SK-N-SH treated with all-trans-retinoic acid at 6 μM for 48 hours (cell line): ENCODE measurements around the gene ING1.

ENCODE experiments used
- ATAC-seq: fragments of 200-7000 bp; cut with Tn5 transposase; 3 replicates; pipeline ENCODE4 v1.9.1; 2020; ENCODE audit warnings: mild to moderate bottlenecking, moderate library complexity
- ARNTL ChIP-seq: fragments of 450-650 bp; formaldehyde crosslinking; IDR thresholded peaks from 2 replicates; pipeline ENCODE4 v1.5.0; 2020; ENCODE audit warnings: low read depth, mild to moderate bottlenecking, moderate library complexity, borderline replicate concordance
- BACH2 ChIP-seq: fragments of 250-450 bp; sonication (Bioruptor Pico); IDR thresholded peaks from 2 replicates; pipeline ENCODE4 v1.9.0; 2021; ENCODE audit warnings: mild to moderate bottlenecking, borderline replicate concordance
- CSDC2 ChIP-seq: fragments of 250-450 bp; sonication (Bioruptor Pico); IDR thresholded peaks from 2 replicates; pipeline ENCODE4 v1.5.0; 2020; ENCODE audit warnings: mild to moderate bottlenecking, moderate library complexity
- ESRRG ChIP-seq: fragments of 250-450 bp; sonication (Bioruptor Pico); IDR thresholded peaks from 2 replicates; pipeline ENCODE4 v1.6.1; 2021; ENCODE audit warnings: mild to moderate bottlenecking
- ISL1 ChIP-seq: fragments of 250-450 bp; sonication (Bioruptor Pico); IDR thresholded peaks from 2 replicates; pipeline ENCODE4 v2.1.2; 2022; ENCODE audit warnings: mild to moderate bottlenecking, moderate library complexity
- OSR1 ChIP-seq: fragments of 250-450 bp; sonication (Bioruptor Pico); IDR thresholded peaks from 2 replicates; pipeline ENCODE4 v1.8.0; 2022; ENCODE audit warnings: moderate library complexity, mild to moderate bottlenecking, inconsistent platforms
- PPARA ChIP-seq: fragments of 250-450 bp; sonication (Bioruptor Pico); IDR thresholded peaks from 2 replicates; pipeline ENCODE4 v1.5.0; 2020; ENCODE audit warnings: mild to moderate bottlenecking, borderline replicate concordance
- RARB ChIP-seq: fragments of 250-450 bp; sonication (Bioruptor Pico); IDR thresholded peaks from 2 replicates; pipeline ENCODE4 v1.8.0; 2021; ENCODE audit warnings: mild to moderate bottlenecking, moderate library complexity
- SNAI2 ChIP-seq: fragments of 250-450 bp; sonication (Bioruptor Pico); IDR thresholded peaks from 2 replicates; pipeline ENCODE4 v1.5.0; 2020; ENCODE audit warnings: mild to moderate bottlenecking, moderate library complexity
- TCF4 ChIP-seq: fragments of 250-450 bp; sonication (Bioruptor Pico); IDR thresholded peaks from 2 replicates; pipeline ENCODE4 v1.8.0; 2021; ENCODE audit warnings: mild to moderate bottlenecking, moderate library complexity, borderline replicate concordance
- TOX ChIP-seq: fragments of 250-450 bp; sonication (Bioruptor Pico); IDR thresholded peaks from 2 replicates; pipeline ENCODE4 v1.8.0; 2021; ENCODE audit warnings: mild to moderate bottlenecking, moderate library complexity, borderline replicate concordance
- ZC3H10 ChIP-seq: fragments of 250-450 bp; sonication (Bioruptor Pico); IDR thresholded peaks from 2 replicates; pipeline ENCODE4 v1.5.1; 2021; ENCODE audit warnings: mild to moderate bottlenecking, moderate library complexity
- ZFP3 ChIP-seq: fragments of 250-450 bp; sonication (Bioruptor Pico); IDR thresholded peaks from 2 replicates; pipeline ENCODE4 v1.5.0; 2020; ENCODE audit warnings: mild to moderate bottlenecking, moderate library complexity
- ZFP30 ChIP-seq: fragments of 450-650 bp; formaldehyde crosslinking; IDR thresholded peaks from 2 replicates; pipeline ENCODE4 v1.5.0; 2022; ENCODE audit warnings: mild to moderate bottlenecking, moderate library complexity
- ZNF565 ChIP-seq: fragments of 450-650 bp; formaldehyde crosslinking; conservative IDR thresholded peaks from 2 replicates; pipeline ENCODE4 v1.5.0; 2020; ENCODE audit warnings: low read depth, mild to moderate bottlenecking, moderate library complexity
- ZNF70 ChIP-seq: fragments of 450-650 bp; formaldehyde crosslinking; IDR thresholded peaks from 2 replicates; pipeline ENCODE4 v1.5.0; 2020; ENCODE audit warnings: mild to moderate bottlenecking, moderate library complexity
- ZNF8 ChIP-seq: fragments of 450-650 bp; formaldehyde crosslinking; IDR thresholded peaks from 2 replicates; pipeline ENCODE4 v1.5.0; 2020; ENCODE audit warnings: mild to moderate bottlenecking, moderate library complexity
- TF ChIP-seq, protein P1 (sequence below): fragments of 250-450 bp; sonication (Bioruptor Pico); IDR thresholded peaks from 2 replicates; pipeline ENCODE4 v1.5.1; 2020; ENCODE audit warnings: low read depth, mild to moderate bottlenecking, moderate library complexity
- TF ChIP-seq, protein P2 (sequence below): fragments of 250-450 bp; sonication (Bioruptor Pico); IDR thresholded peaks from 2 replicates; pipeline ENCODE4 v1.5.1; 2021; ENCODE audit warnings: mild to moderate bottlenecking, moderate library complexity
- TF ChIP-seq, protein P3 (sequence below): fragments of 250-450 bp; sonication (Bioruptor Pico); IDR thresholded peaks from 2 replicates; pipeline ENCODE4 v1.8.0; 2021; ENCODE audit warnings: low read depth, mild to moderate bottlenecking, moderate library complexity, borderline replicate concordance
- TF ChIP-seq, protein P4 (sequence below): fragments of 250-450 bp; sonication (Bioruptor Pico); IDR thresholded peaks from 2 replicates; pipeline ENCODE4 v1.8.0; 2020; ENCODE audit warnings: mild to moderate bottlenecking, moderate library complexity, borderline replicate concordance
- TF ChIP-seq, protein P5 (sequence below): fragments of 250-450 bp; sonication (Bioruptor Pico); IDR thresholded peaks from 2 replicates; pipeline ENCODE4 v1.5.0; 2020; ENCODE audit warnings: mild to moderate bottlenecking, moderate library complexity

The ING1 gene

DNA sequence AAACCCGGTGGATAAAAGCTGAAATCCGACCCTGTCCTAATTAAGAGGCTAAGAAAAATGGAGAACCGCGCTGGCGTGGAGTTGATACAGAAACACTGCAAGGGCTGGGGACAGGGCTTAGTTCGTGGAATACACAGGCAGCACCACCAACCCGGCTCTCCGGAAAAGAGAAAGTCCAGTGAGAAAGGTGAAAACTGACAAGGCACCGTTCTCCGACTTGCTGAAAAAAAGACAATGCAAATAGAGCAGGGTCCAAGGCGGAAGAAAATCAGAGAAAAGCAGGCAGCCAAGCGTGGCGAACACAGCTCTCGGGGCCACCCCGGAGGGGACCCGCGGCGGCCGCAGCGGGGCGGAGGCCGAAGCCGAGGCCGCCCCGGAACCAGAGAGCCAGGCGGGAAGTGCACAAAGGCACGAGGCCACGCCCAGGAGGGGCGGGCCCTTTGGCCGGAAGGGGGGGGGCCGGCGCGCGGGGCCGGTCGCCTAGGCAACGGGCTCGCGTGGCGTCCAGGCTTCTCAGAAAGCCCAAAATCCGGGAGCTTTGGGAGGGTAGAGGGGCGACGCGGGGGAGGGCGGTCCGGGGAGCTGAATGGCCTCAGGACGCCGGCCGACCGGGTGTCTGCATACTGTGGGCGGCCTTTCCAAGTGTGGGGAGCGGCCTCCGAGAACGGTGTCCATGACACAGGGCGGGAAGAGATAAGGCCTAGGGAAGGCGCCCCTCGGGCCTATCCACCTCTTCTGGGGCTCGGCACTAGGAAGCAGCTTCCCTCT lies 1.2 kb upstream of the ING1 start:
- TF ChIP-seq, protein P1, sequence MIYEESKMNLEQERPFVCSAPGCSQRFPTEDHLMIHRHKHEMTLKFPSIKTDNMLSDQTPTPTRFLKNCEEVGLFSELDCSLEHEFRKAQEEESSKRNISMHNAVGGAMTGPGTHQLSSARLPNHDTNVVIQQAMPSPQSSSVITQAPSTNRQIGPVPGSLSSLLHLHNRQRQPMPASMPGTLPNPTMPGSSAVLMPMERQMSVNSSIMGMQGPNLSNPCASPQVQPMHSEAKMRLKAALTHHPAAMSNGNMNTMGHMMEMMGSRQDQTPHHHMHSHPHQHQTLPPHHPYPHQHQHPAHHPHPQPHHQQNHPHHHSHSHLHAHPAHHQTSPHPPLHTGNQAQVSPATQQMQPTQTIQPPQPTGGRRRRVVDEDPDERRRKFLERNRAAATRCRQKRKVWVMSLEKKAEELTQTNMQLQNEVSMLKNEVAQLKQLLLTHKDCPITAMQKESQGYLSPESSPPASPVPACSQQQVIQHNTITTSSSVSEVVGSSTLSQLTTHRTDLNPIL (CRISPR knock-in tag): no peak
- TF ChIP-seq ZC3H10: no peak
- no peak for TF ChIP-seq ZNF565 (CRISPR knock-in tag)
- TF ChIP-seq ZFP3 (CRISPR knock-in tag): no peak
- TF ChIP-seq TCF4: no peak
- TF ChIP-seq CSDC2 (CRISPR knock-in tag): no peak
- TF ChIP-seq, protein P2, sequence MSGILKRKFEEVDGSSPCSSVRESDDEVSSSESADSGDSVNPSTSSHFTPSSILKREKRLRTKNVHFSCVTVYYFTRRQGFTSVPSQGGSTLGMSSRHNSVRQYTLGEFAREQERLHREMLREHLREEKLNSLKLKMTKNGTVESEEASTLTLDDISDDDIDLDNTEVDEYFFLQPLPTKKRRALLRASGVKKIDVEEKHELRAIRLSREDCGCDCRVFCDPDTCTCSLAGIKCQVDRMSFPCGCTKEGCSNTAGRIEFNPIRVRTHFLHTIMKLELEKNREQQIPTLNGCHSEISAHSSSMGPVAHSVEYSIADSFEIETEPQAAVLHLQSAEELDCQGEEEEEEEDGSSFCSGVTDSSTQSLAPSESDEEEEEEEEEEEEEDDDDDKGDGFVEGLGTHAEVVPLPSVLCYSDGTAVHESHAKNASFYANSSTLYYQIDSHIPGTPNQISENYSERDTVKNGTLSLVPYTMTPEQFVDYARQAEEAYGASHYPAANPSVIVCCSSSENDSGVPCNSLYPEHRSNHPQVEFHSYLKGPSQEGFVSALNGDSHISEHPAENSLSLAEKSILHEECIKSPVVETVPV: no peak
- no peak for TF ChIP-seq RARB
- TF ChIP-seq, protein P3, sequence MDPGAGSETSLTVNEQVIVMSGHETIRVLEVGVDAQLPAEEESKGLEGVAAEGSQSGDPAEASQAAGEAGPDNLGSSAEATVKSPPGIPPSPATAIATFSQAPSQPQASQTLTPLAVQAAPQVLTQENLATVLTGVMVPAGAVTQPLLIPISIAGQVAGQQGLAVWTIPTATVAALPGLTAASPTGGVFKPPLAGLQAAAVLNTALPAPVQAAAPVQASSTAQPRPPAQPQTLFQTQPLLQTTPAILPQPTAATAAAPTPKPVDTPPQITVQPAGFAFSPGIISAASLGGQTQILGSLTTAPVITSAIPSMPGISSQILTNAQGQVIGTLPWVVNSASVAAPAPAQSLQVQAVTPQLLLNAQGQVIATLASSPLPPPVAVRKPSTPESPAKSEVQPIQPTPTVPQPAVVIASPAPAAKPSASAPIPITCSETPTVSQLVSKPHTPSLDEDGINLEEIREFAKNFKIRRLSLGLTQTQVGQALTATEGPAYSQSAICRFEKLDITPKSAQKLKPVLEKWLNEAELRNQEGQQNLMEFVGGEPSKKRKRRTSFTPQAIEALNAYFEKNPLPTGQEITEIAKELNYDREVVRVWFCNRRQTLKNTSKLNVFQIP (CRISPR knock-in tag): no peak
- no peak for TF ChIP-seq ZNF70
- TF ChIP-seq ESRRG: no peak
- TF ChIP-seq OSR1 (CRISPR knock-in tag): no peak
- TF ChIP-seq BACH2 (CRISPR knock-in tag): no peak
- TF ChIP-seq, protein P4, sequence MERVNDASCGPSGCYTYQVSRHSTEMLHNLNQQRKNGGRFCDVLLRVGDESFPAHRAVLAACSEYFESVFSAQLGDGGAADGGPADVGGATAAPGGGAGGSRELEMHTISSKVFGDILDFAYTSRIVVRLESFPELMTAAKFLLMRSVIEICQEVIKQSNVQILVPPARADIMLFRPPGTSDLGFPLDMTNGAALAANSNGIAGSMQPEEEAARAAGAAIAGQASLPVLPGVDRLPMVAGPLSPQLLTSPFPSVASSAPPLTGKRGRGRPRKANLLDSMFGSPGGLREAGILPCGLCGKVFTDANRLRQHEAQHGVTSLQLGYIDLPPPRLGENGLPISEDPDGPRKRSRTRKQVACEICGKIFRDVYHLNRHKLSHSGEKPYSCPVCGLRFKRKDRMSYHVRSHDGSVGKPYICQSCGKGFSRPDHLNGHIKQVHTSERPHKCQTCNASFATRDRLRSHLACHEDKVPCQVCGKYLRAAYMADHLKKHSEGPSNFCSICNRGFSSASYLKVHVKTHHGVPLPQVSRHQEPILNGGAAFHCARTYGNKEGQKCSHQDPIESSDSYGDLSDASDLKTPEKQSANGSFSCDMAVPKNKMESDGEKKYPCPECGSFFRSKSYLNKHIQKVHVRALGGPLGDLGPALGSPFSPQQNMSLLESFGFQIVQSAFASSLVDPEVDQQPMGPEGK (CRISPR knock-in tag): no peak
- no peak for TF ChIP-seq TOX (CRISPR knock-in tag)
- no peak for TF ChIP-seq SNAI2 (CRISPR knock-in tag)
- no peak for TF ChIP-seq ZNF8 (CRISPR knock-in tag)

DNA sequence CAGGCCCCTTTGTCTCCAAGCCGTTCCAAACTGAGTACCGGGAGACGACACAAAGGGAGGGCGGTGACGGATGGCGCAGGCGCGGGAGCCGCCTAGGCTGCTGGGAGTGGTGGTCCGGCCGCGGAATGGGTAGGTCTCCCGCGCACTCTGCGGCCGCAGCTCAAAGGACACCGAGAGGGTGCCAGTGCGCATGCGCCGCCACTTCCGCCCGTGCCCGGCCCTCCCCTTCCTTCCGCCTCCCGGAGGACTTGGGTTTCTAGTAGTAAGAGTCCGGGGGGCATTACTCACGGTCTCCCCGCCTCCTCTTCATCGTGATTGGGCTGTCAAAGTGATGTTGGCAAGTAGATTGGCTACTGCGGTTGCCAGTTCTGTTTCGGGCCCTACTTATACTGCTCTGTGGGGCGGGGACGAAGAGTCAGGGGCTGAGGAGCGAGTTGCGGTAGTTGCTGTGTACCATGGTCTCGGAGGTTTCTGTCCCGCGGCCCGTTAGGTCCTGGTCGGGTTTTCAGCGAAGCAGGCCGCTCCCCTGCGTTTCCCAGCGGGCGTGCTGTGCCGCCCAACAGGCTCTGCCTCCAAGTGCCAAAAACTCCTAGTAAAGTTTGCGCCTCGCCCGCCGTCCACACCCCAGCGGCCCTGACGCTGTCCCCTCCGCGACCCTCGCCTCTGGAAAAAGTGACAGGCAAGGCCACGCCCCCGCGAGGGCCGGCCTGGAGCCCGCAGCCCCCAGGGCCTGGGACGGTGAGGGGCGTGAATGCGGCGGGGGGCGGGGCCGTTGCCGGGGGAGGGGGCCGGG lies 455 bp upstream of the ING1 start:
- ATAC-seq: peak; percentile 70
- TF ChIP-seq, protein P2: 0 out of 2 replicates have a peak, but pooled peaks have one; percentile 25
- TF ChIP-seq ZFP30 (CRISPR knock-in tag) (no peak), TOX (CRISPR knock-in tag) (no peak), ISL1 (CRISPR knock-in tag) (no peak), ZNF565 (CRISPR knock-in tag) (no peak), ESRRG (no peak), ZC3H10 (no peak), SNAI2 (CRISPR knock-in tag) (no peak), OSR1 (CRISPR knock-in tag) (no peak), CSDC2 (CRISPR knock-in tag) (no peak), ZNF8 (CRISPR knock-in tag) (no peak), PPARA (CRISPR knock-in tag) (no peak), ZFP3 (CRISPR knock-in tag) (no peak), ARNTL (no peak), RARB (peak; percentile 67; the same call in 1 of the 2 replicates), TCF4 (no peak)
- TF ChIP-seq, protein P5, sequence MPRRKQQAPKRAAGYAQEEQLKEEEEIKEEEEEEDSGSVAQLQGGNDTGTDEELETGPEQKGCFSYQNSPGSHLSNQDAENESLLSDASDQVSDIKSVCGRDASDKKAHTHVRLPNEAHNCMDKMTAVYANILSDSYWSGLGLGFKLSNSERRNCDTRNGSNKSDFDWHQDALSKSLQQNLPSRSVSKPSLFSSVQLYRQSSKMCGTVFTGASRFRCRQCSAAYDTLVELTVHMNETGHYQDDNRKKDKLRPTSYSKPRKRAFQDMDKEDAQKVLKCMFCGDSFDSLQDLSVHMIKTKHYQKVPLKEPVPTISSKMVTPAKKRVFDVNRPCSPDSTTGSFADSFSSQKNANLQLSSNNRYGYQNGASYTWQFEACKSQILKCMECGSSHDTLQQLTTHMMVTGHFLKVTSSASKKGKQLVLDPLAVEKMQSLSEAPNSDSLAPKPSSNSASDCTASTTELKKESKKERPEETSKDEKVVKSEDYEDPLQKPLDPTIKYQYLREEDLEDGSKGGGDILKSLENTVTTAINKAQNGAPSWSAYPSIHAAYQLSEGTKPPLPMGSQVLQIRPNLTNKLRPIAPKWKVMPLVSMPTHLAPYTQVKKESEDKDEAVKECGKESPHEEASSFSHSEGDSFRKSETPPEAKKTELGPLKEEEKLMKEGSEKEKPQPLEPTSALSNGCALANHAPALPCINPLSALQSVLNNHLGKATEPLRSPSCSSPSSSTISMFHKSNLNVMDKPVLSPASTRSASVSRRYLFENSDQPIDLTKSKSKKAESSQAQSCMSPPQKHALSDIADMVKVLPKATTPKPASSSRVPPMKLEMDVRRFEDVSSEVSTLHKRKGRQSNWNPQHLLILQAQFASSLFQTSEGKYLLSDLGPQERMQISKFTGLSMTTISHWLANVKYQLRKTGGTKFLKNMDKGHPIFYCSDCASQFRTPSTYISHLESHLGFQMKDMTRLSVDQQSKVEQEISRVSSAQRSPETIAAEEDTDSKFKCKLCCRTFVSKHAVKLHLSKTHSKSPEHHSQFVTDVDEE: 0 out of 2 replicates have a peak, but pooled peaks have one; percentile 31
- TF ChIP-seq, protein P4 (CRISPR knock-in tag): peak; percentile 87
- TF ChIP-seq, protein P3 (CRISPR knock-in tag): no peak

More for the DNA sequence above, 1.2 kb upstream of the ING1 start:
- ATAC-seq: peak; percentile 54
